Osteocyte (in vitro differentiated cells): Measurements from ENCODE around the gene NEUROG1. TPM values are rescaled to one million over a fixed set of nuclear protein-coding genes. Genes with fewer than 3 reads are reported as not detected.

ENCODE experiments used
- DNase-seq: peaks from one replicate; pipeline ENCODE4 v3.0.0; 2021; ENCODE audit warnings: mixed read lengths; ENCODE audit not compliant: unreplicated experiment; ENCODE audit errors: extremely low spot score
- H3K27ac Mint-ChIP-seq: one replicate; pipeline ENCODE4 v1.8.0; 2021; ENCODE audit warnings: mild to moderate bottlenecking, mixed read lengths; ENCODE audit not compliant: unreplicated experiment
- H3K27me3 Mint-ChIP-seq: one replicate; pipeline ENCODE4 v1.8.0; 2021; ENCODE audit warnings: mixed read lengths; ENCODE audit not compliant: unreplicated experiment
- H3K36me3 Mint-ChIP-seq: one replicate; pipeline ENCODE4 v1.8.0; 2021; ENCODE audit warnings: mixed read lengths; ENCODE audit not compliant: unreplicated experiment
- H3K4me1 Mint-ChIP-seq: one replicate; pipeline ENCODE4 v1.8.0; 2021; ENCODE audit warnings: mixed read lengths; ENCODE audit not compliant: unreplicated experiment
- H3K4me3 Mint-ChIP-seq: one replicate; pipeline ENCODE4 v1.8.0; 2021; ENCODE audit warnings: mild to moderate bottlenecking, moderate library complexity, mixed read lengths; ENCODE audit not compliant: unreplicated experiment
- H3K9me3 Mint-ChIP-seq: one replicate; pipeline ENCODE4 v1.8.0; 2021; ENCODE audit warnings: mixed read lengths; ENCODE audit not compliant: unreplicated experiment
- long read RNA-seq: library from polyadenylated mRNA; unstranded; transcript quantifications from one replicate; pipeline ENCODE4 v2.0.0, GENCODE V29; 2021
- total RNA-seq: library from RNA; stranded (reverse); gene quantifications from 2 replicates; pipeline ENCODE4 v1.2.1, GENCODE V29; 2021
- TF ChIP-seq, protein P1 (sequence below): fragments of 200-600 bp; sonication (generic); IDR thresholded peaks from 2 replicates; pipeline ENCODE4 v1.5.0; 2021; ENCODE audit warnings: antibody characterized with exemption, mild to moderate bottlenecking, moderate library complexity

NEUROG1 gene, protein sequence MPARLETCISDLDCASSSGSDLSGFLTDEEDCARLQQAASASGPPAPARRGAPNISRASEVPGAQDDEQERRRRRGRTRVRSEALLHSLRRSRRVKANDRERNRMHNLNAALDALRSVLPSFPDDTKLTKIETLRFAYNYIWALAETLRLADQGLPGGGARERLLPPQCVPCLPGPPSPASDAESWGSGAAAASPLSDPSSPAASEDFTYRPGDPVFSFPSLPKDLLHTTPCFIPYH
- not detected in 2 replicates for total RNA-seq
- long read RNA-seq, result 0 reads

DNA sequence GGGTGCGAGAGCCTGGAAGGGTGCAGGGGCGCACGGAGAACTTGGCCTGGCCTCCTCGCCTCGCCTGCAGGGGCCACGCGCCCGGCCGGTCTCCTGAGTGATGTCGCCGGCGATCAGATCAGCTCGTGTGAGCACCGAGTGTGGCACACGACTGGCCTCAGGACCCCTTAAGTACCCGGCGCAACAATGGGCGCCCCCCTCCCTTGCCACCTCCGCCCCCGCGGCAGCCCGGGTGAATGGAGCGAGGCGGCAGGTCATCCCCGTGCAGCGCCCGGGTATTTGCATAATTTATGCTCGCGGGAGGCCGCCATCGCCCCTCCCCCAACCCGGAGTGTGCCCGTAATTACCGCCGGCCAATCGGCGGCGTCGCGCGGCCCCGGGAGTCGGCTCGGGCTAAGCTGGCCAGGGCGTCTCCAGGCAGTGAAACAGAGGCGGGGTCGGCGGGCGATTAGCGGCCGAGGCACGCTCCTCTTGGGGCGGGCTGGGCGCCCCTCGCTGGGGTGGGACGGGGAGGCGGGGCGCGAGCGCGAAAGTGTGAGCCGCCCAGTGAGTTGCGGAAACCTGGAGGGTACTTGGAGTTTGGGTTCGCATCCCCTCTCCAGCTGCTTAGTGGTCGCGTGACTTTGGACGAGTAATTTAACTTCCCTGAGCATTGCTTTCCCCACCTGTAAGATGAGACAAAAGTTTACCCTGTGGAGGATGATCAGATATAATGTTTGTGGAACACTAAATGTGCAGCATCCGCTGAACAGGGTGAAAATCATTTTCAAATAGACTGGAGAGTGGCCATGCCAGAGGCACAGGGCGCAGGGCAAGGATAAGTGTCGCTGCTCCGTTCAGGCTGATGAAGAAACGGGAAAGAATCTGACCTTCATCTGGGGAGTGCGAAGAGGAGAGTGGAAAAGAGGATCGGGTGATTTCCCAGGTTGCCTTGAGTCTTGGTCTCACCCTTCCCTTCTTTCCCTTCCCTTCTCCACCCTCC is at the start of gene NEUROG1:
TSS of gene NEUROG1 (minus strand) at position 145 of the 982 bp plus-strand sequence. CDS start 274 bp downstream, outside the sequence.
- peak; percentile 80 for DNase-seq
- Mint-ChIP-seq H3K27ac (no peak within 1 kb of the TSS), H3K4me1 (peaks cover 8% of the 10 kb centered on the region), H3K27me3 (peaks cover 93% of the 10 kb centered on the region), H3K9me3 (peaks cover 4% of the 10 kb centered on the region), H3K4me3 (no peak within 1 kb of the TSS), H3K36me3 (no peaks in the 10 kb centered on the region)
- TF ChIP-seq, protein P1, sequence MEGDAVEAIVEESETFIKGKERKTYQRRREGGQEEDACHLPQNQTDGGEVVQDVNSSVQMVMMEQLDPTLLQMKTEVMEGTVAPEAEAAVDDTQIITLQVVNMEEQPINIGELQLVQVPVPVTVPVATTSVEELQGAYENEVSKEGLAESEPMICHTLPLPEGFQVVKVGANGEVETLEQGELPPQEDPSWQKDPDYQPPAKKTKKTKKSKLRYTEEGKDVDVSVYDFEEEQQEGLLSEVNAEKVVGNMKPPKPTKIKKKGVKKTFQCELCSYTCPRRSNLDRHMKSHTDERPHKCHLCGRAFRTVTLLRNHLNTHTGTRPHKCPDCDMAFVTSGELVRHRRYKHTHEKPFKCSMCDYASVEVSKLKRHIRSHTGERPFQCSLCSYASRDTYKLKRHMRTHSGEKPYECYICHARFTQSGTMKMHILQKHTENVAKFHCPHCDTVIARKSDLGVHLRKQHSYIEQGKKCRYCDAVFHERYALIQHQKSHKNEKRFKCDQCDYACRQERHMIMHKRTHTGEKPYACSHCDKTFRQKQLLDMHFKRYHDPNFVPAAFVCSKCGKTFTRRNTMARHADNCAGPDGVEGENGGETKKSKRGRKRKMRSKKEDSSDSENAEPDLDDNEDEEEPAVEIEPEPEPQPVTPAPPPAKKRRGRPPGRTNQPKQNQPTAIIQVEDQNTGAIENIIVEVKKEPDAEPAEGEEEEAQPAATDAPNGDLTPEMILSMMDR, result no peak

DNA sequence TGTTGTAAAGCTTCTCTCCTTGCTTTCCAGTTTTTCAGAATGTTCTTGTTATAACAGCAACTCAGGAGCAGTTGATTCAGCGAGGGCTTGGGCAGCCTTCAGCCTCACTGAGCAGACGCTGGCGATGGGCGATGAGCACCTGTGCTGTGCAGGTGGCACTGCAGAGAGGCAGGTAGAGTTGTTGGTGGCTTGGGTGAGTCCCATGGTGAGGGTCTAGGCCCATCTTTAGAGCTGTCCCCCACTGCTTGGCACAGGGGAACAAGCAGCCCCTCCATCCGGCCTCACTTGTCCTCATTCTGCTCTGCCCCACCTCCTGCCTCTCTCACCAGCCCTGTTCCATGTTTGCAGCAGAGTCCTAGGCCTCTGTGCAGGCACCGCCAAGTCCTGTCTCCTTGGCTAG is 49.2 kb upstream of the NEUROG1 start:
- Mint-ChIP-seq H3K9me3 (no peaks in the 10 kb centered on the region), H3K4me3 (no peak overlapping the region), H3K4me1 (no peaks in the 10 kb centered on the region), H3K36me3 (no peaks in the 10 kb centered on the region), H3K27ac (no peak overlapping the region), H3K27me3 (peaks cover 48% of the 10 kb centered on the region)
- TF ChIP-seq, protein P1, result no peak
- DNase-seq, result no peak

DNA sequence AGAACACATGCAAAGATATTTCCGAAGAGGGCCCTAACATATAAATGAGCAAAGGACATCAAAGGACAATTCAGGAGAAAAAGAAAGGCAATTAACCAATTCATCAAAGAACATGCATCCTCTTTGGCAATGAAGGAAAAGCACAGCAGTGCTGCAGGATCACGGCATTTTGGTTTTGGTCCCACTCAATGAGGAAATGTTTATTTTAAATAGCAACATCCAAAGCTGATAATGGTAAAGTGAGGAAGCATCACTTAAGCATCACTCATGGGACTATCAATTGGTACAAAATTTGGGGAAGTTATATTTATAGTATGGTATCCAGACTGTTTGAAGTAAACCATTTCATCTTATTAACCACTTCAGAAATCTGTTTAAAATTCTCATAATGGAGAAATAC is 48.5 kb upstream of the NEUROG1 start:
- TF ChIP-seq, protein P1, result no peak
- no peaks in the 10 kb centered on the region for H3K4me1 Mint-ChIP-seq
- H3K27me3 Mint-ChIP-seq, result peaks cover 54% of the 10 kb centered on the region
- no peaks in the 10 kb centered on the region for H3K9me3 Mint-ChIP-seq
- no peak for DNase-seq
- no peak overlapping the region for H3K27ac Mint-ChIP-seq
- H3K4me3 Mint-ChIP-seq, result no peak overlapping the region
- H3K36me3 Mint-ChIP-seq, result no peaks in the 10 kb centered on the region

DNA sequence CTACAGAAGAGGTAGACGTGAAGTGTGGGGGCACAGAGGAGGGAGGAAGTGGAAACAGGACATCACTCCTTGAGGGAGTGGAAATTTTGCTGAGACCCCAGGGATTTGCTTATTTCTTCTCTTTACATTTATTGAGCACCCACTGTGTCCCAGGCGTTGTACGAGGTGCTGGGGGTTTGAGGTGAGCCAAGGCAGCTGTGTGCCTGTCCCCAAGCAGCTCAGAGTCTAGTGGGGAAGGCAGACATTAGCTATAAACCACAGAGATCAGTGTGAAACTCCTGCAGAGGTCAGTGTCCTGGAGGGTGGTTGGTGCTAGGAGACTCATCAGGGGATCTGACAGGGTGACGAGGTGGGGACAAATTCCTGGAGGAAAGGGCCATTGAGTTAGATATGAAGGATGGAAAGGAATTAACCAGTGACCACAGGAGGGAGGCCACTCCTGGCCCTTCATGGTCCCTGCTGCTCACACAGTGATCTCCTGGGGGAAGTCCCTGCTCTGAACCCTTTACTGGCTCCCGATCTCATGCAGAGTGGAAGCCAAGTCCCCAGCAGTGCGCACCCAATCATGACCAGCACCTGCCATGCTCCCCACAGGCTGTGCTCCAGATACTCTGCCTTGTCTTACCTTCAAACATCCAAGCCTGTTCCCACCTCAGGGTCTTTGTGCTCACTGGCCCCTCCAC is 46.5 kb upstream of the NEUROG1 start:
- peaks cover 4% of the 10 kb centered on the region for H3K4me1 Mint-ChIP-seq
- DNase-seq, result no peak
- H3K4me3 Mint-ChIP-seq, result no peak overlapping the region
- TF ChIP-seq, protein P1, result no peak
- H3K36me3 Mint-ChIP-seq, result no peaks in the 10 kb centered on the region
- H3K9me3 Mint-ChIP-seq, result no peaks in the 10 kb centered on the region
- H3K27me3 Mint-ChIP-seq, result peaks cover 72% of the 10 kb centered on the region
- no peak overlapping the region for H3K27ac Mint-ChIP-seq
